HL-60 (cell line): ENCODE data around the gene DAD1.

Experiments used
- DNase-seq, 2 experiments: peaks; one replicate each; pipeline ENCODE4 v3.0.0-alpha.2; 2010 to 2020; ENCODE audit warnings: low read depth in 1 of 2, low spot score in 1 of 2
- H3K27ac ChIP-seq: fragments of 250-450 bp; sonication (Bioruptor Pico); replicated peaks from 2 replicates; pipeline ENCODE4 v1.5.1; 2020; ENCODE audit warnings: mild to moderate bottlenecking, moderate library complexity
- H3K27me3 ChIP-seq: fragments of 250-450 bp; sonication (Bioruptor Pico); 2 replicates; pipeline ENCODE4 v1.5.1; 2021; ENCODE audit warnings: mild to moderate bottlenecking, moderate library complexity; ENCODE audit not compliant: insufficient read depth, poor library complexity, severe bottlenecking
- H3K4me3 ChIP-seq: replicated peaks from 2 replicates; pipeline ENCODE4 v1.5.1; 2011; ENCODE audit warnings: mild to moderate bottlenecking, control low read depth, low read length; ENCODE audit not compliant: insufficient read depth
- CTCF ChIP-seq: IDR thresholded peaks from one replicate; pipeline ENCODE4 v1.5.1; 2011; ENCODE audit warnings: low read length, control low read depth, inconsistent platforms; ENCODE audit not compliant: insufficient read depth
- GABPA ChIP-seq: IDR thresholded peaks from 2 replicates; pipeline ENCODE4 v1.6.1; 2012; ENCODE audit warnings: low read depth
- POLR2AphosphoS5 ChIP-seq: IDR thresholded peaks from 2 replicates; pipeline ENCODE4 v1.6.1; 2012; ENCODE audit warnings: low read depth
- SPI1 ChIP-seq: IDR thresholded peaks from 2 replicates; pipeline ENCODE4 v1.6.1; 2012; ENCODE audit warnings: low read depth, mild to moderate bottlenecking, borderline replicate concordance
- TF ChIP-seq, protein P1 (sequence below): IDR thresholded peaks from 2 replicates; pipeline ENCODE4 v1.6.1; 2012; ENCODE audit warnings: low read depth; ENCODE audit not compliant: insufficient replicate concordance

Gene DAD1

DNA sequence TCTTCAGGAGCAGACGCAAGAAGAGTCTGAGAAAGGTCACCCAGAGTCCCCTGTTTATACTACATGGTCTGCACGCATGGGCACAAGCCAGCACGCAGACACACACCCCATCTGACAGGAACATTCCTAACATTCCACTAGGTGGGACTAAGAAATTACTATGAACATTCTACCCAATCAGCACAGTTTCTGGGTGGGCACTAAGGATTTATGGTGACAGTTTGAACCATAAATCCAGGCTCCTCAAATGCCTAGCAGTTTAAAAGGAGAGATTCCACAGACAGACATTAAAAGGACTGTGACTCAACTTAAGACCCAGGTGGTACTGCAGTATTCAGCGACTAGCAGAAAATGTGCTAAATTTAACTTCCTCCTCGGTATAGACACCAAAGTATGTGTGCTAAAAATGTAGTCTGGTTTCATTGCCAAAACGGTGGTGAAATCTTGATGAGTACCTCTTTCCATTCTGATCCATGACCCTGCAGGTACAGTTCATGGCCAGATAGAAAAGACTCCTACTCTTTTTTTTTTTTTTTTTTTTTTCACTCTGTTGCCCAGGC lies 25.3 kb upstream of the DAD1 start:
- Histone ChIP-seq H3K27me3 (no peaks in the 10 kb centered on the region), H3K4me3 (no peak overlapping the region), H3K27ac (no peak overlapping the region)

DNA sequence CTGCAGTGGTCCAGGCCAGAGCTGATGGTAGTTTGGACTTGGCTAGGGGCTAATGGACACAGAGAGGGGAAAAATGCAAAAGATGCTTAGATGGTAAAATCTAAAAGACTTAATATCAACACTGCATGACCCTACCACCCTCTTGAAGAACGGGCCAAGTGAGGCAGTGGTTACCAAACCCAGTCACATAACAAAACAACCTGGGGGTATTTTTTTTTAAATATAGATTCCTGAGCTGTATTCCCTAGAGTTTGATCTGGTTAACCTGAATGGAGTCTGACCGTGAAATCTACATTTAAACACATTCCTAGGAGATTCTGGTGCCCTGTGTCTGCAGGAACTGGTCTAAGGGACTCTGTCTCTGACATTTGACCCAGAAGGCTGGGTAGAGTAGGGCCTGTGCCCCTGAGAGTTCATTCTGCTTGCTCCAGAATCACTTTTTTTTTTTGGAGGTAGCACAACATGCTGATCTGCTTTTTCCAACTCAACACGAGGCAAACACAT lies 24.8 kb upstream of the DAD1 start:
- no peak for TF ChIP-seq CTCF
- TF ChIP-seq SPI1, result no peak
- no peak for TF ChIP-seq POLR2AphosphoS5
- no peak for TF ChIP-seq GABPA
- TF ChIP-seq, protein P1, sequence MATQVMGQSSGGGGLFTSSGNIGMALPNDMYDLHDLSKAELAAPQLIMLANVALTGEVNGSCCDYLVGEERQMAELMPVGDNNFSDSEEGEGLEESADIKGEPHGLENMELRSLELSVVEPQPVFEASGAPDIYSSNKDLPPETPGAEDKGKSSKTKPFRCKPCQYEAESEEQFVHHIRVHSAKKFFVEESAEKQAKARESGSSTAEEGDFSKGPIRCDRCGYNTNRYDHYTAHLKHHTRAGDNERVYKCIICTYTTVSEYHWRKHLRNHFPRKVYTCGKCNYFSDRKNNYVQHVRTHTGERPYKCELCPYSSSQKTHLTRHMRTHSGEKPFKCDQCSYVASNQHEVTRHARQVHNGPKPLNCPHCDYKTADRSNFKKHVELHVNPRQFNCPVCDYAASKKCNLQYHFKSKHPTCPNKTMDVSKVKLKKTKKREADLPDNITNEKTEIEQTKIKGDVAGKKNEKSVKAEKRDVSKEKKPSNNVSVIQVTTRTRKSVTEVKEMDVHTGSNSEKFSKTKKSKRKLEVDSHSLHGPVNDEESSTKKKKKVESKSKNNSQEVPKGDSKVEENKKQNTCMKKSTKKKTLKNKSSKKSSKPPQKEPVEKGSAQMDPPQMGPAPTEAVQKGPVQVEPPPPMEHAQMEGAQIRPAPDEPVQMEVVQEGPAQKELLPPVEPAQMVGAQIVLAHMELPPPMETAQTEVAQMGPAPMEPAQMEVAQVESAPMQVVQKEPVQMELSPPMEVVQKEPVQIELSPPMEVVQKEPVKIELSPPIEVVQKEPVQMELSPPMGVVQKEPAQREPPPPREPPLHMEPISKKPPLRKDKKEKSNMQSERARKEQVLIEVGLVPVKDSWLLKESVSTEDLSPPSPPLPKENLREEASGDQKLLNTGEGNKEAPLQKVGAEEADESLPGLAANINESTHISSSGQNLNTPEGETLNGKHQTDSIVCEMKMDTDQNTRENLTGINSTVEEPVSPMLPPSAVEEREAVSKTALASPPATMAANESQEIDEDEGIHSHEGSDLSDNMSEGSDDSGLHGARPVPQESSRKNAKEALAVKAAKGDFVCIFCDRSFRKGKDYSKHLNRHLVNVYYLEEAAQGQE, result no peak
- Histone ChIP-seq H3K27ac (no peak overlapping the region), H3K4me3 (no peak overlapping the region), H3K27me3 (no peaks in the 10 kb centered on the region)
- no peak for DNase-seq

More for the DNA sequence above, 25.3 kb upstream of the DAD1 start:
- TF ChIP-seq GABPA (no peak), SPI1 (no peak), CTCF (no peak), POLR2AphosphoS5 (no peak)
- TF ChIP-seq, protein P1, result no peak
- peak in 1 of 2 experiments; percentile 17 for DNase-seq

DNA sequence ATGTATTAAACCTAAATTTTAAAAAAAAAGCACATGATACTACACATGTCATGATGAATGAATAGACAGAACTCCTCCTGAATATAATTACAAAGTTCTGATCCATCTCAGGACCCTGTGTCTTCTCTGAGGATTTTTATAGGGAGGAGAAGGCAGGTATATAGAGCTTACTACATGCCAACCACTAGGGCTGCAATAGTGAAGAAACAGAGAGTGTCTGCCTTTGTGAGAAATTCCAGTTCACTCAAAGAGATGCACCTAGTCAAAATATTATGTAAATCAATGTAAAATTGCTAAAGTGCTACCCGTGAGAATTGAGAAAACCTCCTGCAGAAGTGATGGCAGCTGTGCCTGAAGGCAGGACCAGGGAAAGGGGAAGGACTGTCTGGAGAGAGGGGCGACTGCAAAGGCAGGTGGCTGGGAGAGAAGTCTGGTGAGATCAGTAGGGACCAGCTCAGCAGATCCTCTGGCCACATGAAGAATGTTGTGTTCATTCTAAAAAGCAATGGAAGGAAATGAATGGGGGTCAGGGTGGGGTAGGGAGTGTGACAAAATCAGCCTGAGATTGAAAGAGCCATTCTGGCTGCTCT lies 24.2 kb upstream of the DAD1 start:
- TF ChIP-seq SPI1, result no peak
- TF ChIP-seq POLR2AphosphoS5, result no peak
- TF ChIP-seq CTCF, result no peak
- no peak for TF ChIP-seq GABPA
- TF ChIP-seq, protein P1, result no peak
- no peak overlapping the region for H3K4me3 ChIP-seq
- H3K27me3 ChIP-seq, result no peaks in the 10 kb centered on the region
- DNase-seq, result peak in 1 of 2 experiments; percentile 18
- no peak overlapping the region for H3K27ac ChIP-seq
